Measurements from ENCODE around the gene CATSPERE. TPM values are rescaled to one million over a fixed set of nuclear protein-coding genes. Genes with fewer than 3 reads are reported as not detected.

The CATSPERE gene
- total and polyA plus RNA-seq, 9 of the 15 experiments (the other 6 are each of a cell fraction or from before 2014, with no cell fraction given) = 0.06 to 0.16 (median 0.09) TPM; not detected in 3

DNA sequence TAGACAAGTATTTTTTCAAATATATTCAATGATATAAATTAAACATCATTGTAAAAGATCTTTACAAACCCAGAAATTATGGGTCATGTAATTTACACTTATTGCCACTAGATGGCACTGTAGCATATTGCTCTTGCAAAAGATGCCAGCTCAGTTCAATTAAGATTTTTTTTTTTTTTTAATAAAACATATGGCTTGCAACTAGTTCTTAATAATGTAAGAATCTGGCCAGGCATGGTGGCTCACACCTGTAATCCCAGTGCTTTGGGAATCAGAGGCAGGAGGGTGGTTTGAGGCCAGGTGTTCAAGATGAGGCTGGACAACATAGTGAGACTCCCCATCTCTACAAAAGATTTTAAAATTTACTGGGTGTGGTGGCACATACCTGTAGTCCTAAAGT, 142.4 kb downstream of the CATSPERE start (continued):
- TF ChIP-seq ZMIZ1 (IDR thresholded peaks at IDR 0.05; ENCODE audit: low read depth in 2 of 2, low read length in 2 of 2) (no peak), ARID2 (IDR thresholded peaks at IDR 0.05) (no peak), ZC3H11A (IDR thresholded peaks at IDR 0.05; ENCODE audit: low read depth, low read length) (0 out of 2 replicates have a peak, but pooled peaks have one; percentile 20), RNF2 (IDR thresholded peaks at IDR 0.05) (no peak), KAT7 (CRISPR knock-in tag; IDR thresholded peaks at IDR 0.05; ENCODE audit: borderline replicate concordance) (no peak), RHOXF2B (CRISPR knock-in tag; conservative IDR thresholded peaks at IDR 0.05) (no peak), SRSF7 (optimal IDR thresholded peaks at IDR 0.05; ENCODE audit: low read depth, low read length) (no peak), ZNF316 (IDR thresholded peaks at IDR 0.05) (peak; percentile 43; the same call in 1 of the 2 replicates), C11orf30 (IDR thresholded peaks at IDR 0.05; ENCODE audit: low read depth) (peak; percentile 51; the same call in 1 of the 2 replicates), ZBTB33 (CRISPR knock-in tag; IDR thresholded peaks at IDR 0.05) (no peak), GATAD2B (IDR thresholded peaks at IDR 0.05; ENCODE audit: borderline replicate concordance) (no peak)
- TF ChIP-seq, protein P1, sequence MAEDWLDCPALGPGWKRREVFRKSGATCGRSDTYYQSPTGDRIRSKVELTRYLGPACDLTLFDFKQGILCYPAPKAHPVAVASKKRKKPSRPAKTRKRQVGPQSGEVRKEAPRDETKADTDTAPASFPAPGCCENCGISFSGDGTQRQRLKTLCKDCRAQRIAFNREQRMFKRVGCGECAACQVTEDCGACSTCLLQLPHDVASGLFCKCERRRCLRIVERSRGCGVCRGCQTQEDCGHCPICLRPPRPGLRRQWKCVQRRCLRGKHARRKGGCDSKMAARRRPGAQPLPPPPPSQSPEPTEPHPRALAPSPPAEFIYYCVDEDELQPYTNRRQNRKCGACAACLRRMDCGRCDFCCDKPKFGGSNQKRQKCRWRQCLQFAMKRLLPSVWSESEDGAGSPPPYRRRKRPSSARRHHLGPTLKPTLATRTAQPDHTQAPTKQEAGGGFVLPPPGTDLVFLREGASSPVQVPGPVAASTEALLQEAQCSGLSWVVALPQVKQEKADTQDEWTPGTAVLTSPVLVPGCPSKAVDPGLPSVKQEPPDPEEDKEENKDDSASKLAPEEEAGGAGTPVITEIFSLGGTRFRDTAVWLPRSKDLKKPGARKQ (CRISPR knock-in tag; IDR thresholded peaks at IDR 0.05) = no peak
- TF ChIP-seq, protein P2, sequence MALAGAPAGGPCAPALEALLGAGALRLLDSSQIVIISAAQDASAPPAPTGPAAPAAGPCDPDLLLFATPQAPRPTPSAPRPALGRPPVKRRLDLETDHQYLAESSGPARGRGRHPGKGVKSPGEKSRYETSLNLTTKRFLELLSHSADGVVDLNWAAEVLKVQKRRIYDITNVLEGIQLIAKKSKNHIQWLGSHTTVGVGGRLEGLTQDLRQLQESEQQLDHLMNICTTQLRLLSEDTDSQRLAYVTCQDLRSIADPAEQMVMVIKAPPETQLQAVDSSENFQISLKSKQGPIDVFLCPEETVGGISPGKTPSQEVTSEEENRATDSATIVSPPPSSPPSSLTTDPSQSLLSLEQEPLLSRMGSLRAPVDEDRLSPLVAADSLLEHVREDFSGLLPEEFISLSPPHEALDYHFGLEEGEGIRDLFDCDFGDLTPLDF (CRISPR knock-in tag; IDR thresholded peaks at IDR 0.05) = no peak
- TF ChIP-seq, protein P3, sequence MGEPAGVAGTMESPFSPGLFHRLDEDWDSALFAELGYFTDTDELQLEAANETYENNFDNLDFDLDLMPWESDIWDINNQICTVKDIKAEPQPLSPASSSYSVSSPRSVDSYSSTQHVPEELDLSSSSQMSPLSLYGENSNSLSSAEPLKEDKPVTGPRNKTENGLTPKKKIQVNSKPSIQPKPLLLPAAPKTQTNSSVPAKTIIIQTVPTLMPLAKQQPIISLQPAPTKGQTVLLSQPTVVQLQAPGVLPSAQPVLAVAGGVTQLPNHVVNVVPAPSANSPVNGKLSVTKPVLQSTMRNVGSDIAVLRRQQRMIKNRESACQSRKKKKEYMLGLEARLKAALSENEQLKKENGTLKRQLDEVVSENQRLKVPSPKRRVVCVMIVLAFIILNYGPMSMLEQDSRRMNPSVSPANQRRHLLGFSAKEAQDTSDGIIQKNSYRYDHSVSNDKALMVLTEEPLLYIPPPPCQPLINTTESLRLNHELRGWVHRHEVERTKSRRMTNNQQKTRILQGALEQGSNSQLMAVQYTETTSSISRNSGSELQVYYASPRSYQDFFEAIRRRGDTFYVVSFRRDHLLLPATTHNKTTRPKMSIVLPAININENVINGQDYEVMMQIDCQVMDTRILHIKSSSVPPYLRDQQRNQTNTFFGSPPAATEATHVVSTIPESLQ (CRISPR knock-in tag; IDR thresholded peaks at IDR 0.05) = no peak
- TF ChIP-seq, protein P4, sequence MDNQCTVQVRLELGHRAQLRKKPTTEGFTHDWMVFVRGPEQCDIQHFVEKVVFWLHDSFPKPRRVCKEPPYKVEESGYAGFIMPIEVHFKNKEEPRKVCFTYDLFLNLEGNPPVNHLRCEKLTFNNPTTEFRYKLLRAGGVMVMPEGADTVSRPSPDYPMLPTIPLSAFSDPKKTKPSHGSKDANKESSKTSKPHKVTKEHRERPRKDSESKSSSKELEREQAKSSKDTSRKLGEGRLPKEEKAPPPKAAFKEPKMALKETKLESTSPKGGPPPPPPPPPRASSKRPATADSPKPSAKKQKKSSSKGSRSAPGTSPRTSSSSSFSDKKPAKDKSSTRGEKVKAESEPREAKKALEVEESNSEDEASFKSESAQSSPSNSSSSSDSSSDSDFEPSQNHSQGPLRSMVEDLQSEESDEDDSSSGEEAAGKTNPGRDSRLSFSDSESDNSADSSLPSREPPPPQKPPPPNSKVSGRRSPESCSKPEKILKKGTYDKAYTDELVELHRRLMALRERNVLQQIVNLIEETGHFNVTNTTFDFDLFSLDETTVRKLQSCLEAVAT (IDR thresholded peaks at IDR 0.05) = no peak
